COLO668 (cell line): ENCODE measurements around the gene PHACTR1.

Experiments used
- DNase-seq: peaks from one replicate; lab custom pipeline; 2025; ENCODE audit not compliant: unreplicated experiment; lab: John Stamatoyannopoulos, UW

PHACTR1 gene

DNA sequence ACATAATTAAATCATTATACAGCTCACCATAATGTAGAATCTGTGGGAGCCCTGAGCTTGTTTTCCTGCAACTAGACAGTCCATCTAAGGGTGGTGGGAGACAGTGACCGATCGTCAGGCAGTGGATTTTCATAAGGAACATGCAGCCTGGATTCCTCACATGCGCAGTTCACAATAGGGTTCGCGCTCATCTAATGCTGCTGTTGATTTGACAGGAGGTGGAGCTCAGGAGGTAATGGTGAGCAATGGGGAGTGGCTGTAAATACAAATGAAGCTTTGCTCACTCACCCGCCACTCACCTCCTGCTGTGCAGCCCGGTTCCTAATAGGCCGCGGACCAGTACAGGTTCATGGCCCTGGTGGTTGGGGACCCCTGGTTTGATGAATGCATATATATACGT is 470.3 kb downstream of the PHACTR1 start:
- no peak for DNase-seq

GRCh38 chr6:13187692-13188091 is 471.1 kb downstream of the PHACTR1 start:
- no peak for DNase-seq

- no peak for DNase-seq
These were observed 471.7 kb downstream of the PHACTR1 start for GRCh38 chr6:13188306-13188705.

DNA sequence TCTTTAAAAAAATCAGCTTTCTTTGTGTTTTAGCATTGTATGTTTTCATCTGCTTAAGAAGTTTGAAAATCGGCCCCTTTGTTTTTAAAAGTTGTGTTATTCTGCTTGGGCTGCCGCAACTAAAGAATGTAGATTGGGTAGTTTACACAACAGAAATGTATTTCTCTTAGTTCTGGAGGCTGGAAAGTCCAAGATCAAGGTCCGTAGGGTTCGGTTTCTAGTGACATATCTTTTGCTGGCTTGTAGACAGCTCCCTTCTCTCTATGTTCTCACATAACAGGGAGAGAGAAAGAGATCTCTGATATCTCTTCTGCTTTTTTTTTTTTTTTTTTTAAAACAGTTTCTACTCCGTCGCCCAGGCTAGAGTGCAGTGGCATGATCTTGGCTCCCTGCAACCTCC is 473.1 kb downstream of the PHACTR1 start:
- no peak for DNase-seq

DNA sequence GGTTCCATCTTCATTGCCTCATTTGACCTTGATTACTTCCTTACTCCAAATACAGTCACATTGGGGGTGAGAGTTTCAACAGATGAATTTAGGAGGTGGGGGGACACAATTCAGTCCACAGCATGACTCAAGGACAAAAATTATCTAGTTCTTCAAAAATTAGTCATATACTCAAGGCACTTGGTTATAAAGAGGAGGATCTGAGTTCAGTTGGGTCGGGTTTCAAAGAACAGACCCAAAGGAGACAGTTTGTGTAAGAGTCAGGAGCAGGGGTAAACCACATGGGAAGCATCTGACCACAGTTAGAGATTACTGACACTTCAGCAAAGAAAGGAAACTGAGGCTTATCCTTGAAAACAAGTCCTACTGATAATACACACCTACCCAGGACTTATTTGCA is 473.8 kb downstream of the PHACTR1 start:
- no peak for DNase-seq

DNA sequence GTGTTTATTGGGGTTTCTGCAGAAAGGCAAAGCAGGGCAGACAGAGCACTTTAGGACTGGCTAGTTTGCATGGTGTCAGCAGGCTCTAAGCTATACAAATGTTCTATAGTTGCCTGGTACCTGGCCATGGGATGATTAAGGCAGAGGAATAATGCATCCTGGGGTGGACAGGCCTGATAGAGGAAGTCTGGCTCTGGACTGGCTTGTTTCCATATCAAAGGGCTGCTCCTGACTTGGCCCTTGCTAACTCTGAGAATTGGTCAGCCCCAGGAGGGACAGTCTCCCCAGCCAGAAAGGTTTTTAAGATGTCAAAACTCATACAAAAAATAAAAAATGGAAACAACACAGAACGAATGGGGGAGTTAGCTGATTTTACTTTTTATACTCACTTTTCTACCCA is 474.9 kb downstream of the PHACTR1 start:
- no peak for DNase-seq

- no peak for DNase-seq
These were observed 478.3 kb downstream of the PHACTR1 start for GRCh38 chr6:13194852-13195251.

GRCh38 chr6:13195803-13196202 is 479.2 kb downstream of the PHACTR1 start:
- DNase-seq, result no peak

DNA sequence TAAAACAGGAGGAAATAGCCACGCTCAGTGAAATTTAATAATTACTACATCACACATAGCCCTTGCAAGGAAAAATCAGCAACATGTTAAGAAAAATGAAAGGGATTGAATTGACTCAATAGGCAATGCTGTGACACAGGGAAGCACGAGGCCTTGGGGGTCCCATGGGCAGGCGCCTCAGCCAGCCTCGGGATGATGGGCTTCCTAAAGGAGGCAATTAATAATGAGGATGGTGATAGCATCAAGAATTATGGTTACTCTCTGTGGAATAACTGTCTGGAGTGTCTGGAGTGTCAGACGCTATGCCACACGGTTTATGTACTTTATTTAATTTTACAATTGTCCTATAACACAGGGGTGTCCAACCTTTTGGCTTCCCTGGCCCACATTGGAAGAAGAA is 481.6 kb downstream of the PHACTR1 start:
- no peak for DNase-seq

DNA sequence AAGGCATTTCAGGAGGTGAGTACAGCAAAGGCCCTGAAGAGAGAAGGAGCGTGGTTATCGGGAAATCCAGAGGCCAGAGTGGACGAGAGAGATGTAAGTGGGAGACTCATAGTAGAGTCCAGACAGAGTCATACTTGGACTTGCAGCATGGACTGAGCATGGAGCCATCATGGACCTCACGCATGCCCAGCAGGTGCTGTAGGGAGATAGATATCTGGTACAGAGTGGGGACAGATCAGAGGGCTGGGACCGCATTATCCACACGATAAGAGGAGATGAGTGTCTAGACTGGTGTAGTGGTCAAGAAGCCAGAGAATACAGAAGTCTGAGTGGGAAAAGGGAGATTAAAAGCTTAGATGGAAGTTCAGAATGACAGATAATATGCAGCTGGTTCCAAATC is 484.8 kb downstream of the PHACTR1 start:
- no peak for DNase-seq

GRCh38 chr6:13203145-13203544 is 486.6 kb downstream of the PHACTR1 start:
- DNase-seq, result no peak

DNA sequence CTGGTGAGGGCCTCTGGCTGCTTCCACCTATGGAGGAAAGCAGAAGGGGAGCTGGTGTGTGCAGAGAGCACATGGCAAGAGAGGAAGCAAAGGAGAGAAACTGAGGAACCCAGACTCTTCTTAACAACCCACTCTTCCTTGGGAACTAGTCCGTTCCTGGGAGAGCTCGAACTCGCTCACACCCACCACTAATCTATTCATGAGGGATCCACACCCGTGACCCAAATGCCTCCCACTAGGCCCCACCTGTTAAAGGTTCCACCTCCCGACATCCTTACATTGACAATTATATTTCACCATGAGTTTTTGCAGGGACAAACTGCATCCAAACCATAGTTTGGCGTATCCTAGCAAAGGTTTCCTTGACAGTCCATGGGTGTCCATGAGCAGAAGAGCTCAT is 488.5 kb downstream of the PHACTR1 start:
- no peak for DNase-seq

- DNase-seq, result no peak
These were observed 495.5 kb downstream of the PHACTR1 start for GRCh38 chr6:13212096-13212495.

- no peak for DNase-seq
These were observed 496.0 kb downstream of the PHACTR1 start for GRCh38 chr6:13212538-13212937.

- no peak for DNase-seq
These were observed 498.8 kb downstream of the PHACTR1 start for GRCh38 chr6:13215390-13215789.

GRCh38 chr6:13216236-13217014 is 499.9 kb downstream of the PHACTR1 start:
- no peak for DNase-seq

- no peak for DNase-seq
These were observed 500.8 kb downstream of the PHACTR1 start for GRCh38 chr6:13217206-13217905.

- DNase-seq, result no peak
These were observed 503.7 kb downstream of the PHACTR1 start for GRCh38 chr6:13220266-13220665.

GRCh38 chr6:13222048-13222447 is 505.5 kb downstream of the PHACTR1 start:
- no peak for DNase-seq

DNA sequence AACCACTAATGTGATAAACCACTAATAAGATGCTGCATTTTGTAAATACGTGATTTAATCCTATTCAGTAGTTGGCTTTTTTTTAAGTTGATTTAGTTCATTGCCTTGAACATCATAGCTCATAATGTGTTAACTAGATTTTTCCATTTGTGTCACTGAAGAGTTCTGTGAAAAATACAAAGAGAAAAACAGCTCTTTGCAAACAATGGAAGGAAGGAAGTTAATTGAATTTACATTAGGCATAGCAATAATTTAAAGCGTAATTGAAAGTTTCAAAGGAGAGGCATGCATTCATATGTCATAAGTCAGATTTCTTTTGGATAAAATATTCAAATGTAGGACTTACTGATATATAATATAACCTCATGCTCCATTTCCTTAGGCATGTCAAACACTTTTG is 509.5 kb downstream of the PHACTR1 start:
- DNase-seq, result no peak

GRCh38 chr6:13228264-13229204 is 512.0 kb downstream of the PHACTR1 start:
- DNase-seq, result no peak
